Loucy (cell line): ENCODE measurements around the gene CTU2.

Experiments used
- CTCF ChIP-seq: fragments of 200-600 bp; sonication (generic); conservative IDR thresholded peaks from 2 replicates; pipeline ENCODE4 v1.5.1; 2014; ENCODE audit warnings: mild to moderate bottlenecking, antibody characterized with exemption, low read length
- EZH2phosphoT487 ChIP-seq: fragments of 200-600 bp; IDR thresholded peaks from 2 replicates; pipeline ENCODE4 v1.6.1; 2018; ENCODE audit warnings: antibody characterized with exemption, mild to moderate bottlenecking, moderate library complexity, borderline replicate concordance

- TF ChIP-seq CTCF (no peak), EZH2phosphoT487 (no peak)
Observed at GRCh38 chr16:88726408-88726749, 20.1 kb downstream of the CTU2 start.
